Activated naive CD4-positive, alpha-beta T cell treated with anti-CD3 and anti-CD28 coated beads, Interleukin-2, amount 10 ng/mL, durations not matched to agents 7 days and 5 days (primary cell): Measurements from ENCODE around the gene PWWP2B.

Experiments
- CTCF ChIA-PET: fragments of 350-600 bp; sonication (Branson Sonifier 250); formaldehyde crosslinking; loops from one replicate; lab custom pipeline; 2021; ENCODE audit warnings: antibody characterized with exemption; lab: Charles Lee
- DNase-seq: peaks from one replicate; pipeline ENCODE4 v3.0.0-alpha.2; 2020
- H3K27ac Mint-ChIP-seq: one replicate; pipeline ENCODE4 v1.8.0; 2021; ENCODE audit warnings: mild to moderate bottlenecking, moderate library complexity, mixed read lengths
- H3K27me3 Mint-ChIP-seq: one replicate; pipeline ENCODE4 v1.8.0; 2021; ENCODE audit warnings: mild to moderate bottlenecking, mixed read lengths
- H3K36me3 Mint-ChIP-seq: one replicate; pipeline ENCODE4 v1.8.0; 2021; ENCODE audit warnings: mixed read lengths
- H3K4me1 Mint-ChIP-seq: one replicate; pipeline ENCODE4 v1.8.0; 2021; ENCODE audit warnings: mixed read lengths
- H3K4me3 Mint-ChIP-seq: one replicate; pipeline ENCODE4 v1.8.0; 2021; ENCODE audit warnings: mild to moderate bottlenecking, moderate library complexity, mixed read lengths
- H3K9me3 Mint-ChIP-seq: one replicate; pipeline ENCODE4 v1.8.0; 2021; ENCODE audit warnings: mixed read lengths

PWWP2B gene

GRCh38 chr10:132390170-132390920 is 6.7 kb upstream of the PWWP2B start:
- H3K4me3 Mint-ChIP-seq: no peak overlapping the region
- H3K27ac Mint-ChIP-seq: peak overlapping the region; percentile 14
- H3K36me3 Mint-ChIP-seq: no peaks in the 10 kb centered on the region
- DNase-seq: peak; percentile 17
- peaks cover 21% of the 10 kb centered on the region for H3K27me3 Mint-ChIP-seq
- peaks cover 4% of the 10 kb centered on the region for H3K4me1 Mint-ChIP-seq
- H3K9me3 Mint-ChIP-seq: peaks cover 7% of the 10 kb centered on the region
- CTCF ChIA-PET: interaction anchor here (1.6 kb wide), 1 partner anchor 61 kb away, joined by 6 read pairs; no protein-coding TSS in a partner anchor

- Mint-ChIP-seq H3K27ac (no peak overlapping the region), H3K9me3 (peaks cover 7% of the 10 kb centered on the region), H3K36me3 (no peaks in the 10 kb centered on the region), H3K27me3 (peaks cover 19% of the 10 kb centered on the region), H3K4me1 (peaks cover 4% of the 10 kb centered on the region), H3K4me3 (no peak overlapping the region)
- DNase-seq: no peak
- CTCF ChIA-PET: interaction anchor here (0.9 to 1.0 kb wide), 2 partner anchors 61 to 63 kb away, joined by 4 read pairs; no protein-coding TSS in a partner anchor
Measured at GRCh38 chr10:132390921-132391675, 5.9 kb upstream of the PWWP2B start.

GRCh38 chr10:132391676-132392020 is 5.4 kb upstream of the PWWP2B start:
- Mint-ChIP-seq H3K27me3 (peaks cover 13% of the 10 kb centered on the region), H3K36me3 (no peaks in the 10 kb centered on the region), H3K27ac (no peak overlapping the region), H3K4me1 (peaks cover 4% of the 10 kb centered on the region), H3K9me3 (peaks cover 7% of the 10 kb centered on the region), H3K4me3 (no peak overlapping the region)
- no peak for DNase-seq
- CTCF ChIA-PET: interaction anchor here (0.9 to 1.6 kb wide), 3 partner anchors 61 to 160 kb away, joined by 3 to 4 read pairs (median 4); no protein-coding TSS in a partner anchor

- H3K4me1 Mint-ChIP-seq: peaks cover 4% of the 10 kb centered on the region
- peaks cover 12% of the 10 kb centered on the region for H3K27me3 Mint-ChIP-seq
- no peak overlapping the region for H3K4me3 Mint-ChIP-seq
- DNase-seq: no peak
- no peaks in the 10 kb centered on the region for H3K36me3 Mint-ChIP-seq
- H3K9me3 Mint-ChIP-seq: peaks cover 7% of the 10 kb centered on the region
- CTCF ChIA-PET: interaction anchor here (1.6 kb wide), 1 partner anchor 159 kb away, joined by 3 read pairs; no protein-coding TSS in a partner anchor
- H3K27ac Mint-ChIP-seq: no peak overlapping the region
Measured at GRCh38 chr10:132392184-132392800, 4.7 kb upstream of the PWWP2B start.

GRCh38 chr10:132392811-132393694 is 3.9 kb upstream of the PWWP2B start:
- CTCF ChIA-PET: interaction anchor here (1.6 kb wide), 1 partner anchor 158 kb away, joined by 3 read pairs; no protein-coding TSS in a partner anchor
- Mint-ChIP-seq H3K4me1 (peaks cover 5% of the 10 kb centered on the region), H3K27ac (no peak overlapping the region), H3K27me3 (peaks cover 12% of the 10 kb centered on the region), H3K36me3 (no peaks in the 10 kb centered on the region), H3K4me3 (no peak overlapping the region), H3K9me3 (peaks cover 7% of the 10 kb centered on the region)
- DNase-seq: no peak

- Mint-ChIP-seq H3K4me1 (peaks cover 8% of the 10 kb centered on the region), H3K27ac (peak overlapping the region; percentile 49), H3K36me3 (no peaks in the 10 kb centered on the region), H3K27me3 (peaks cover 12% of the 10 kb centered on the region), H3K4me3 (no peak overlapping the region), H3K9me3 (peaks cover 7% of the 10 kb centered on the region)
- CTCF ChIA-PET: no interaction called here
- no peak for DNase-seq
Measured at GRCh38 chr10:132393695-132394181, 3.3 kb upstream of the PWWP2B start.

GRCh38 chr10:132394201-132394811 is 2.7 kb upstream of the PWWP2B start:
- no peak overlapping the region for H3K27ac Mint-ChIP-seq
- CTCF ChIA-PET: no interaction called here

GRCh38 chr10:132394936-132395703 is 1.9 kb upstream of the PWWP2B start:
- Mint-ChIP-seq H3K27me3 (peaks cover 7% of the 10 kb centered on the region), H3K4me3 (peak overlapping the region; percentile 38), H3K36me3 (peaks cover 4% of the 10 kb centered on the region), H3K4me1 (peaks cover 12% of the 10 kb centered on the region), H3K9me3 (peaks cover 7% of the 10 kb centered on the region), H3K27ac (no peak overlapping the region)
- CTCF ChIA-PET: no interaction called here
- no peak for DNase-seq

More at GRCh38 chr10:132394201-132394811, 2.7 kb upstream of the PWWP2B start:
- H3K4me1 Mint-ChIP-seq: peaks cover 8% of the 10 kb centered on the region
- H3K4me3 Mint-ChIP-seq: no peak overlapping the region
- H3K36me3 Mint-ChIP-seq: peaks cover under 1% of the 10 kb centered on the region
- peaks cover 12% of the 10 kb centered on the region for H3K27me3 Mint-ChIP-seq
- DNase-seq: no peak
- H3K9me3 Mint-ChIP-seq: peaks cover 7% of the 10 kb centered on the region

GRCh38 chr10:132395704-132396493 is 1.1 kb upstream of the PWWP2B start:
- CTCF ChIA-PET: no interaction called here
- Mint-ChIP-seq H3K4me3 (peak overlapping the region; percentile 38), H3K27ac (peak overlapping the region; percentile 14)

GRCh38 chr10:132396494-132397035 is 435 bp upstream of the PWWP2B start:
- peaks cover 12% of the 10 kb centered on the region for H3K4me1 Mint-ChIP-seq
- H3K4me3 Mint-ChIP-seq: peak overlapping the region; percentile 23

More at GRCh38 chr10:132395704-132396493, 1.1 kb upstream of the PWWP2B start:
- Mint-ChIP-seq H3K9me3 (peaks cover 7% of the 10 kb centered on the region), H3K36me3 (peaks cover 4% of the 10 kb centered on the region), H3K27me3 (peaks cover 7% of the 10 kb centered on the region), H3K4me1 (peaks cover 12% of the 10 kb centered on the region)
- no peak for DNase-seq

GRCh38 chr10:132397671-132398565 is 918 bp downstream of the PWWP2B start:
- Mint-ChIP-seq H3K4me1 (peaks cover 12% of the 10 kb centered on the region), H3K9me3 (no peaks in the 10 kb centered on the region), H3K27ac (peak overlapping the region; percentile 67), H3K36me3 (peaks cover 4% of the 10 kb centered on the region), H3K27me3 (peaks cover 7% of the 10 kb centered on the region), H3K4me3 (peak overlapping the region; percentile 85)
- CTCF ChIA-PET: interaction anchor here (0.8 to 2.5 kb wide), 4 partner anchors 10 to 56 kb away, joined by 3 to 13 read pairs (median 4); no protein-coding TSS in a partner anchor
- peak; percentile 60 for DNase-seq

More at GRCh38 chr10:132396494-132397035, 435 bp upstream of the PWWP2B start:
- CTCF ChIA-PET: interaction anchor here (1.1 to 2.5 kb wide), 3 partner anchors 12 to 55 kb away, joined by 4 to 13 read pairs (median 4); no protein-coding TSS in a partner anchor
- peak; percentile 76 for DNase-seq
- peaks cover 7% of the 10 kb centered on the region for H3K9me3 Mint-ChIP-seq
- peaks cover 4% of the 10 kb centered on the region for H3K36me3 Mint-ChIP-seq
- no peak overlapping the region for H3K27ac Mint-ChIP-seq
- peaks cover 7% of the 10 kb centered on the region for H3K27me3 Mint-ChIP-seq
